AG04449 (cell line): ENCODE data around the gene CRYL1.

Experiments used
- CTCF ChIA-PET: fragments of 350-600 bp; formaldehyde crosslinking; extraction: SDS; loops from one replicate; lab custom pipeline; 2021; ENCODE audit warnings: antibody characterized with exemption; lab: Yijun Ruan, JAX
- POLR2A ChIA-PET: fragments of 400-600, 350-600 bp; formaldehyde crosslinking; extraction: SDS; loops from one replicate; lab custom pipeline; 2020; ENCODE audit warnings: antibody characterized with exemption, inconsistent platforms; lab: Yijun Ruan, JAX
- DNase-seq: peaks from one replicate; pipeline ENCODE4 v3.0.0-alpha.2; 2010; ENCODE audit warnings: low read depth, low spot score
- H3K4me3 ChIP-seq: 2 replicates; pipeline ENCODE4 v1.5.1; 2011; ENCODE audit warnings: low read depth, mild to moderate bottlenecking, control low read depth, low read length
- CTCF ChIP-seq: IDR thresholded peaks from one replicate; pipeline ENCODE4 v1.5.1; 2011; ENCODE audit warnings: mild to moderate bottlenecking, moderate library complexity, low read length, control low read depth, inconsistent platforms; ENCODE audit not compliant: insufficient read depth; ENCODE audit errors: missing control alignments

Gene CRYL1

DNA sequence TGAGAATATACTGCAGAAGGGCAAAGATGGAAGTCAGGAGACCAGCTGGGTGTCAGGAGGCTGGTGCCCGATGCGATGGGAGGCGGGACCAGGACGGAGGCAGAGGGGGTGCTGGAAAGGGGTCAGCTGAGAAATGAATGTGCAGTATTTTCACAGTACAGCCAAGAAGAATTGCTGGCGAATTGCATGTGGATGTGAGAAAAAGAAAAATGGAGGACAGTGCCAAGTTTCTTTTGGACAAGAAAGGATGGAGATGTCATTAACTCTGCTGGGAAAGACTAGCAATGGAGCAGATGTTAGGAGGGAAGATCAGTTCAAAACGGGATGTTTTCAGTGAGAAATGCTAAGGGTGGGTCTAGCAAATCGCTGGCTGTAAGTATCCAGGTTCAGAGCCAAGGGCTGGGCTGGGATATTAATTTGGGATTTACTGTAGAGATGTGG lies 7.0 kb downstream of the CRYL1 start:
- H3K4me3 ChIP-seq = no peak overlapping the region
- ChIA-PET CTCF (no interaction called here), POLR2A (no interaction called here)
- DNase-seq = no peak
- TF ChIP-seq CTCF = no peak

GRCh38 chr13:20514866-20515265 lies 10.8 kb downstream of the CRYL1 start:
- ChIA-PET POLR2A (no interaction called here), CTCF (interaction anchor here (1.2 kb wide), 1 partner anchor 20 kb away, joined by 4 read pairs; no protein-coding TSS in a partner anchor)
- DNase-seq = no peak
- no peak overlapping the region for H3K4me3 ChIP-seq
- TF ChIP-seq CTCF = no peak

GRCh38 chr13:20513466-20513995 lies 12.1 kb downstream of the CRYL1 start:
- CTCF ChIA-PET = no interaction called here
- TF ChIP-seq CTCF = no peak

DNA sequence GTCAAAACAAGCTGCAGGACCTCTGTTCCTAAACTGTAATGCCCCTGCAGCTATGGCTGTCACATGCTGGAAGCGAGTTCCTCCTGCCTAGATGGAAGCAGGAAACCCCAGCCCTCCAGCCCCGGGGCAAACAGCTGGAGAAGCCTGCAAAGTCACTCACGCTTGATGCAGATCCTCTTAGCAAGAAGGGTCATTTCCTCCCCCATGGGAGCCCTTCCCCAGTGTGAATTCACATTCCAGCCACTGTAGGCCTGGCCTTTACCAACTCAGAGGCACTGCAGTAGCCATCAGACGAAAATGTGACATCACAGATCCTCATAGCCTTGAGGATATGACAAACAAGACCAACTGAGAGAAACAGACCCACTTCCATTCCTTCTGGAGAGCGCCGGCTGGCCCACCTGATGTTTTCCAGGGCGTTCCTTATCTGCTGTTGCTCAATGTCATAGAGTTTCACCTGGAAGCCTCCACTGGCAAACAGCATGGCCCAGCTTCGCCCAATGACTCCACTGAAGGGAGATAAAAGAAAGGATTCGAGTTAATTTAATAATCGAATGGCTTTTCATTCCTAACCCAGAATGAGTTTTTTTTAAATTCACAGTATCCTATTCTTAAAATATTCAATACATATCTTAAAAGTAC lies 13.5 kb downstream of the CRYL1 start:
- no peak overlapping the region for H3K4me3 ChIP-seq
- CTCF ChIA-PET = interaction anchor here (1.3 to 1.6 kb wide), 3 partner anchors 16 to 316 kb away, joined by 3 to 4 read pairs (median 3); no protein-coding TSS in a partner anchor
- no peak for DNase-seq
- POLR2A ChIA-PET = no interaction called here
- TF ChIP-seq CTCF = no peak

More at GRCh38 chr13:20513466-20513995, 12.1 kb downstream of the CRYL1 start:
- POLR2A ChIA-PET = no interaction called here
- no peak overlapping the region for H3K4me3 ChIP-seq
- DNase-seq = no peak

- no peak for DNase-seq
- ChIA-PET POLR2A (no interaction called here), CTCF (interaction anchor here (1.5 to 2.2 kb wide), 3 partner anchors 12 to 419 kb away, joined by 5 to 8 read pairs (median 7); no protein-coding TSS in a partner anchor)
- TF ChIP-seq CTCF = no peak
- H3K4me3 ChIP-seq = no peak overlapping the region
Measured at GRCh38 chr13:20506696-20507095, 19.0 kb downstream of the CRYL1 start.
